Smooth muscle cell (in vitro differentiated cells): ENCODE data around the gene CERS6. TPM values are rescaled to one million over a fixed set of nuclear protein-coding genes. Genes with fewer than 3 reads are reported as not detected.
A peak's percentile ranks its signal among the peaks of the same experiment; 100 is the strongest.

ENCODE experiments used
- DNase-seq: peaks from one replicate; lab custom pipeline; 2025; ENCODE audit not compliant: unreplicated experiment; lab: John Stamatoyannopoulos, UW
- H2AFZ ChIP-seq: fragments of 200-600 bp; sonication (generic); 2 replicates; pipeline ENCODE4 v1.6.0; 2016; ENCODE audit warnings: antibody characterized with exemption, low read depth, mild to moderate bottlenecking
- H3F3A ChIP-seq: fragments of 200-600 bp; sonication (generic); 2 replicates; pipeline ENCODE4 v1.6.0; 2017; ENCODE audit warnings: antibody characterized with exemption, low read depth
- H3K27ac ChIP-seq: fragments of 200-600 bp; sonication (generic); 2 replicates; pipeline ENCODE4 v1.5.1; 2016; ENCODE audit warnings: low read depth, mild to moderate bottlenecking
- H3K27me3 ChIP-seq: fragments of 200-600 bp; sonication (generic); 2 replicates; pipeline ENCODE4 v1.6.1; 2016; ENCODE audit warnings: low read depth, mild to moderate bottlenecking
- H3K36me3 ChIP-seq: fragments of 200-600 bp; sonication (generic); 2 replicates; pipeline ENCODE4 v1.5.1; 2016; ENCODE audit warnings: low read depth
- H3K4me1 ChIP-seq: fragments of 200-600 bp; sonication (generic); 2 replicates; pipeline ENCODE4 v1.5.1; 2016; ENCODE audit warnings: low read depth
- H3K4me2 ChIP-seq: fragments of 200-600 bp; sonication (generic); 2 replicates; pipeline ENCODE4 v1.6.0; 2016; ENCODE audit warnings: mild to moderate bottlenecking
- H3K4me3 ChIP-seq: fragments of 200-600 bp; sonication (generic); 2 replicates; pipeline ENCODE4 v1.5.1; 2016; ENCODE audit warnings: mild to moderate bottlenecking
- H3K79me2 ChIP-seq: fragments of 200-600 bp; sonication (generic); 2 replicates; pipeline ENCODE4 v1.6.0; 2016; ENCODE audit warnings: low read depth, mild to moderate bottlenecking
- H3K9ac ChIP-seq: fragments of 200-600 bp; sonication (generic); 2 replicates; pipeline ENCODE4 v1.6.0; 2016; ENCODE audit warnings: low read depth
- H3K9me3 ChIP-seq: fragments of 200-600 bp; sonication (generic); replicated peaks from 2 replicates; pipeline ENCODE4 v1.5.1; 2016; ENCODE audit warnings: low read depth
- H4K20me1 ChIP-seq: fragments of 200-600 bp; sonication (generic); 2 replicates; pipeline ENCODE4 v1.6.0; 2016; ENCODE audit warnings: low read depth
- CTCF ChIP-seq: fragments of 200-600 bp; sonication (generic); IDR thresholded peaks from 2 replicates; pipeline ENCODE4 v1.5.1; 2017; ENCODE audit warnings: borderline replicate concordance, mild to moderate bottlenecking, antibody characterized with exemption; ENCODE audit not compliant: insufficient read depth, poor library complexity, severe bottlenecking
- WGBS: methylation state at CpG from one replicate; pipeline ENCODE4 v1.1.7; 2016; ENCODE audit warnings: low lambda C conversion rate; 5-methylcytosine and 5-hydroxymethylcytosine counted together
- polyA plus RNA-seq: library from polyadenylated mRNA; unstranded; fragments of >200 nt; fragmentation: Nextera tagmentation; extraction: Ambion mirVana; gene quantifications from 2 replicates; pipeline ENCODE4 v1.2.1, GENCODE V29; 2016
- total RNA-seq: library from RNA; depleted of rRNA; stranded (reverse); fragments of >200 nt; gene quantifications from 2 replicates; pipeline ENCODE4 v1.2.3, GENCODE V29; 2014

Gene CERS6
- total and polyA plus RNA-seq, 2 experiments from 2014 or later = 9.2 to 26.6 TPM

- WGBS = 96% methylated on average over 2 of the region's 2 CpGs
Observed at GRCh38 chr2:168461942-168462331, 5.9 kb downstream of the CERS6 start.

GRCh38 chr2:168462543-168463045, 6.5 kb downstream of the CERS6 start:
- H3K36me3 ChIP-seq = no peaks in the 10 kb centered on the region
- H3K9ac ChIP-seq = no peak overlapping the region
- no peaks in the 10 kb centered on the region for H3K27me3 ChIP-seq
- H3K27ac ChIP-seq = no peak overlapping the region
- no peak overlapping the region for H3K4me2 ChIP-seq
- H4K20me1 ChIP-seq = peaks cover 85% of the 10 kb centered on the region
- peaks cover 77% of the 10 kb centered on the region for H3K79me2 ChIP-seq
- no peak overlapping the region for H3K4me3 ChIP-seq
- 95% methylated on average over 2 of the region's 2 CpGs for WGBS
- TF ChIP-seq CTCF = no peak
- DNase-seq = no peak
- H3K9me3 ChIP-seq = no peaks in the 10 kb centered on the region
- H3F3A ChIP-seq = no peaks in the 10 kb centered on the region
- H2AFZ ChIP-seq = no peak overlapping the region
- H3K4me1 ChIP-seq = peaks cover 31% of the 10 kb centered on the region

More at GRCh38 chr2:168461942-168462331, 5.9 kb downstream of the CERS6 start:
- no peak for TF ChIP-seq CTCF
- no peak for DNase-seq
- Histone ChIP-seq H3K27ac (no peak overlapping the region), H3F3A (no peaks in the 10 kb centered on the region), H3K27me3 (no peaks in the 10 kb centered on the region), H3K36me3 (no peaks in the 10 kb centered on the region), H4K20me1 (peaks cover 80% of the 10 kb centered on the region), H3K4me1 (peaks cover 34% of the 10 kb centered on the region), H3K4me2 (no peak overlapping the region), H3K9ac (no peak overlapping the region), H2AFZ (no peak overlapping the region), H3K9me3 (no peaks in the 10 kb centered on the region), H3K79me2 (peaks cover 77% of the 10 kb centered on the region), H3K4me3 (no peak overlapping the region)

GRCh38 chr2:168465594-168465993, 9.5 kb downstream of the CERS6 start:
- H3K79me2 ChIP-seq = peaks cover 64% of the 10 kb centered on the region
- H3K4me1 ChIP-seq = peaks cover 34% of the 10 kb centered on the region
- no peak overlapping the region for H3K4me3 ChIP-seq
- no peak overlapping the region for H3K9ac ChIP-seq
- H3K27me3 ChIP-seq = no peaks in the 10 kb centered on the region
- no peak for TF ChIP-seq CTCF
- no peak overlapping the region for H3K27ac ChIP-seq
- H3K36me3 ChIP-seq = no peaks in the 10 kb centered on the region
- no peaks in the 10 kb centered on the region for H3F3A ChIP-seq
- DNase-seq = no peak
- H3K4me2 ChIP-seq = peak overlapping the region; percentile 13
- peaks cover 85% of the 10 kb centered on the region for H4K20me1 ChIP-seq
- H3K9me3 ChIP-seq = no peaks in the 10 kb centered on the region
- H2AFZ ChIP-seq = no peak overlapping the region

GRCh38 chr2:168466190-168466737, 10.2 kb downstream of the CERS6 start:
- Histone ChIP-seq H2AFZ (no peak overlapping the region), H3K4me1 (peaks cover 40% of the 10 kb centered on the region), H3K9me3 (no peaks in the 10 kb centered on the region), H3F3A (no peaks in the 10 kb centered on the region), H3K4me3 (peak overlapping the region; percentile 17), H3K36me3 (no peaks in the 10 kb centered on the region), H3K4me2 (peak overlapping the region; percentile 13), H4K20me1 (peaks cover 88% of the 10 kb centered on the region), H3K79me2 (peaks cover 60% of the 10 kb centered on the region), H3K9ac (no peak overlapping the region), H3K27me3 (no peaks in the 10 kb centered on the region), H3K27ac (no peak overlapping the region)
- 70% methylated on average over 2 of the region's 2 CpGs for WGBS
- no peak for TF ChIP-seq CTCF
- DNase-seq = no peak
